ENCODE measurements around the gene SEZ6L.

SEZ6L gene

DNA sequence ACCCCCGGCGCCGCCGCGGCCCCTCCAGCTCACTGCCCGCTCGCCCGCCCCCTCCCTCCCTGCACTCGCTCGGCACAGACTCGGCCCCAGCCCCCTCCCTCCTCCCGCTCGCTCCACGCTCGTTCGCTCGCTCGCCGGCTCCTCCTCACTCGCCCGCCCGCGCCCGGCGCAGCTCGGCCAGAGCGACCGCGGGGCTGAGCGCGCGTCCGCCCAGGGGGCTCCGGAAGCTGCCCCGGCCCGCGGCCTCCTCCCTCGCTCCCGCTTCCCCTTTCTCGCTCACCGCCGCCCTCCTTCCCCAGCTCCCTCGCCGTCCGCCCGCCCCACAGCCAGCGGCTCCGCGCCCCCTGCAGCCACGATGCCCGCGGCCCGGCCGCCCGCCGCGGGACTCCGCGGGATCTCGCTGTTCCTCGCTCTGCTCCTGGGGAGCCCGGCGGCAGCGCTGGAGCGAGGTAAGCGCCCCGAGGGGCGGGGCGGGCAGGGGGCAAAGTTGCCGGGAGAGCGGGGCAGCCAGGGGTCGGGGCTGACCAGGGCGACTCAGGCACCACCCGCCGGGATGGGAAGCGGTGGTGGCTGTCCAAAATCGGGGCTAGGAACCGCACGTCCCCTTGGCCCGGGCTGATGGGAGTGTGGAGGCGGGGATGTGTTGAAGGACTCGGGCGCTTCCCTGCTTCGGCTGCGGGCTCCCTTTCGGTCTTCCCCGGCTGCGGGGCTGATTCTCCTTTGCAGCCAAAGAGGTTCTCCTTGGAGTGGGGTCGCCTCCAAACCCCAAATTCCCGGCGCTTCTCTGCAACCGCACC, at the start of gene SEZ6L:
SEZ6L (plus strand) TSS at position 148 of the 797 bp plus-strand sequence; CDS start at position 356, 208 bp downstream.
- DNase-seq (ENCODE audit: low read depth, low spot score) = no peak

DNA sequence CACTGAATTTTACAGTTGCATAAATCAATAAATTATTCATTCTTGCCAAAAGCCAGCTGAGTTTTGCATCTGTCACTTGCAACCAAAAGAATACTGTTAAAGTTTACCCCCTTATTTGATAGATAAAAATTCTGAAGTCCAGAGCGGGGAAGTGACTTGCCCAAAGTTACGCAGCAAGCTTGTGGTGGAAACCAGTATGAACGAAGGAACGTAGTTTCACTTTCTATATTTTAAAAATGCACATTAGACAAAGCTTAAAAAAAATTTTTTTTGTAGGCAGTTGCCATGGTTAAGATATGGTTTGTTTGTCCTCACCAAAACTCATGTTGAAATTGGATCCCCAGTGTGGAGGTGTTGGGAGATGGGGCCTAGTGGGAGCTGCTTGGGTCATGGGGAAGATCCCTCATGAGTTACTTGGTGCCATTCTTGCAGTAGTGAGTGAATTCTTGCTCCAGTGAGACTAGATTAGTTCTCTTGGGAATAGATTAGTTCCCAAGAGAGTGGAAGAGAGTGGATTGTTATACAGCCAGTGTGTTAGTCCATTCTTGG, 46.3 kb upstream of the SEZ6L start:
- DNase-seq (ENCODE audit: low read depth, low spot score) = no peak

DNA sequence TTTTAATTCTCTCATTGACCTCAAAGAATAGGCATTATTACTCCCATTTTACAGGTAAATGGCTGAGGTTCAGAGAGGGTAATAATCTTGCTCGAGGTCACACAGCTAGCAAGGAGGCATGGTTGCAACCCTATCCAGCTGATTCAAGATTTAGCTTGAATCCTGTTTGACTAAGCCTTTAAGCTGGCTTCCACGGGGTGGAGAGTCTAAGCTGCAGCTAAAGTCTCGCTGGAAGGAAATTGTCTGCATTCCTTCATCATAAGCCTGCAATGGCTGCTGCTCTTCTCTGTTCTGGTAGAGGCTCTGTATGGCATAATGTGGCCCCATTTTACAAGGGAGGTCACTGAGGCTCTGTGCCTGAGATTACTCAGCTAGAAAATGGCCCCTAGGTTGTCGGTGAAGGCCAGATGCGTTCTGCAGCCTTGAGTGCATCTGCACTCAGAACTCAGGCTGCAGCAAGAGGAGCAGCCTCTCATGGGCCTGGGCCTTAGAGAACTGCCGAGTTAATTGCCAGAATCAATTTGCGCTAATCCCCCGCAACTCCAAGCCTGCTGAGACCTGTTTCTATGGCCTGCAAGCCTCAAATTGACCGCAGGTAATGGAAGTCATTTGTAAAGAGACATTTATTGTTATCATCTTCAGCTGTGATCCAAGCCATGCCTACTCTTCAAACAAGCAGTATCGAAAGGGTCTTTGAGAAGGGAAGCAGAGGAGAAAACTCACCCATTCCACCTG, 44.1 kb upstream of the SEZ6L start:
- DNase-seq (ENCODE audit: low read depth, low spot score) = no peak

DNA sequence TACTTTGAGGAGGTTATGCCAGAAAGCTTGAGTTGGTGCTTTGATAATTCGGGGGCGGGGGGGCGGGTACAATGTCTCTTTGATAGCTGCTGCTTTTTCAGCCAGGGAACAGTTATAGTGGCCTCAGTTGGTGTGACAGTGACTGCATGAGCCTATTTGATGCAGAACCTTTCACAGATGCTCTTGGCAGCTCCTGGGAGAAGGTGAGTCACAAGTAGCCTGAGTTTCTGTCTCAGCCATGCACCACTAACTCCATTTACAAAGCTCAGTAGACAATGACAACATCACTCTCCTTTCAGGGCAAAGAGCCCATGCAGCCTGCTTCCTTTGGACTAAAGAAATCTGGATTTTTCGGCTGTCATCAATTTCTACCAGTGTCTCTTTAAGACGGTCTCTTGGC, 42.1 kb upstream of the SEZ6L start:
- DNase-seq (ENCODE audit: low read depth, low spot score) = no peak

DNA sequence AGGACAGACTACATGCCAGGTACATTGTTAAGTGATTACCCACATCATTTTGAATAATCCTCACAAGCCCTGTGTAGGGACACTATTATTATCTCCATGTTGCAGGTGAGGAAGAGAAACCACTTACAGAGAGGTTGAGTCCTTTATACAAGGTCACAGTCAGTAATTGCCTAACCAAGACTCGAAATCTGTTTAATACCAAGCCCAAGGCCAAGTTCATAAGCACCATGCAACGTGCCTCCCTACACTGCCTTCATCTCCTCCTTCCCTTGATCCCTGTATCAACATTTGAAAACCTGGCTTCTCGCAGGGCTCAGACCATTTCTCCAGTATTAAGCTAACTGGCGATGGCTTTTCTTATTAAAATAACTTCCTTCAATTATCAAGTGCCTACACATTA, 41.7 kb upstream of the SEZ6L start:
- DNase-seq (ENCODE audit: low read depth, low spot score) = no peak

DNA sequence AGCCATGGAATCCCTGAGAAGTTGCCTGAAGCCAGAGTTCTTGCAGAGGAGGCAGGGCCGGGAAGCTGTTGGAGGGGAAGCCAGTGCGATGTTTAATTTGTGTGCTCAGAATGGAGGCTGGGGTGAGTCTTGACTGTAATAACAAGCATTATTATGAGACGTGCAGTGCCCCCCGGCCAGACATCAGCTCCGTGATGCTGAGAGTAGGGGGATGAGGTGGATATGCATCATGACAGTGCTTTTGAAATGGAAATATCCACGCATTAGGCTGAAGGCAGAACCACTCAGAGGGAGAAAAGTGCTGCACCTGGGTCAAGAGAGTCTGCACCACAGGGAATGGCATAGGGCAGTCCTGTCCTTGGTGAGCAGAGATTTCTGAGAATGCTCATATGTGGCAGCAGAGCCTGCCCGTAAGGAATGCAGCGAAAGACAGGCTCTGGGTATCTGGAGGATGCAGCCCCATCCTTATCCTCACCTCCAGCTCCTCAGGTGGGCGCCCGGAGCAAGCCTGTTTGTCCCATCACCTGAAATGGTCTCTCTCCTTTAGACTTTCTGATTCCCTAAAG, 37.6 kb upstream of the SEZ6L start:
- DNase-seq (ENCODE audit: low read depth, low spot score) = no peak

DNA sequence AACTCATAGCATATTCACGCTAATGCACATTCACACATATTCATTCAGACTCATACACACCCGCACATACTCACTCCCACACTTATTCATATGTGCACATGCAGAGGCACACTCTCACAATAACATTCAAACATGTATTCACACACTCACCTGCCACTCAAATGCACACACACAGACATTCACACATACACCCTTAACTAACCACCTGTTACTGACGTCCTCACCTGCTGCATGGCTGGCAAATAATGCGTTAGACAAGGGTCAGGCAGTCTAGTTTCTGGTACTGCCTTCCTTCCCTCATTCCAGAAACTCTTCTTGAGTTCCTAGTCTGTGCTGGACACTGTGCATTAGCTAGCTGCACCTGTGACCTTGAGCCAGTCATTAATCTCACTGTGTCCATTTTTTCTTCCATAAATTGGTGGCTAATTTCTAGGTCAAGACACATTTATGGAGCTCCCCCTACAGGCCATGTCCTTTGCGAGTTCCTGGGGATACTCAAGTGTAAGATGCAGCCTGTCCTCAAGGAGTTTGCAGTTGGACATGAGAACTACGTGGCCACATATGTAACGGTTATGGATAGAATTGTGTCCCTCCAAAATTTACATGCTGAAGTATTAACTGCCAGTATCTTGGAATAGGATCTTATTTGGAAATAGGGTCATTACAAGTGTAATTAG, 34.5 kb upstream of the SEZ6L start:
- DNase-seq (ENCODE audit: low read depth, low spot score) = no peak

DNA sequence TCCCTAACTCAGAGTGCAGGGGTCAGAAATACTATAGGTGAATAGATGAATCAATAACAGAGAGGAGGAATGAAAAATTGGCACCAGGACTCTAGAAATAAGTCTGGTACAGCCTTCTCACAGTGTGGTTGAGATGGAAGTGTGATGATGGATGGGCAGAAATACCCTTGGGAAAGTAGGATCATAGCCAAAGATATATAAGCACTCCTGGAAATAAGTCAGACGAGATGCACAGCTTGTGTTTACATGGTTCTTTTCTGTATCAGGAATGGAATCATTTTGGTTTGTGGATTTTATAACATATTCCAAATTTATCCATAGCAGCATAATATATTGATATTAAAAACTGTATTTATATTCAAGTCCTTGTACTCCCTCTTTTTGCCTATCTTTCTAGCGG, 33.5 kb upstream of the SEZ6L start:
- no peak for DNase-seq (ENCODE audit: low read depth, low spot score)

DNA sequence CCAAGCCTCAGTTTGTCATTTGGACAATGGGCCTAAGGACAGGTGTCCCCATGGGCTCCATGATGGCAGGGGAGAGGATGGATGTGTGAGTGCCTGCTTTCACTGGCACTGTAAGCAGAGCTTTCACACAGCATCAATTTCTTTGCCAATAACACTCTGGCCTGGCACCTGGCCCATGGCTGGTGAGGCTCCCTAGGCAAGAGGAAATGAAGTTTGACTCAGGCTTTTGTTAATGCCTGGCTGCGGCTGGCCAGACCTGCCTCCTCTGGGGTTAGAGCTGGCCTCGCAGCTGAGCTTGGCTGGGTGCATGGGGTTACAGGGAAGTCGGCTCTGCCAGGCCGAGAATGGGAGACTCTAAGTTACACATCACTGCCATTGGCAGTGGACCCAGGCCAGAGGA, 30.0 kb upstream of the SEZ6L start:
- DNase-seq (ENCODE audit: low read depth, low spot score) = no peak

DNA sequence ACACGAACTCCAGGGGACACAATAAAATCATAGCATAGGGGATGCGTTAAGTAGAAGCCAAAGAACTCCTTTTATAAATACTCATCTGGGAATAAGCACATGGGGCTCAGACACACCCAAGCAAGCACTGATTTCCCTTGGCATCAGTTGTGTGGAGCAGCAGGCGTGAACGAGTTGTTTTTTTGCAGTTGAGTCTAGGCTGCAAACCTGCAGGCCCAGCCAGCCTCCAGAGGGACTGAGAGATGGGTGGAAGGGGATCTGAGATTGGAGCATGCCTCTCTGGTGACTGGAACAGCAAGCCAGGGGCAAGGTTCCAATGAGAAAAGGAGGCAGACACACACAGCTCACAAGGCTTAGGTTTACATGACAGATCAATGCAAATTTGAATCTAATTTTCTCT, 27.4 kb upstream of the SEZ6L start:
- no peak for DNase-seq (ENCODE audit: low read depth, low spot score)

DNA sequence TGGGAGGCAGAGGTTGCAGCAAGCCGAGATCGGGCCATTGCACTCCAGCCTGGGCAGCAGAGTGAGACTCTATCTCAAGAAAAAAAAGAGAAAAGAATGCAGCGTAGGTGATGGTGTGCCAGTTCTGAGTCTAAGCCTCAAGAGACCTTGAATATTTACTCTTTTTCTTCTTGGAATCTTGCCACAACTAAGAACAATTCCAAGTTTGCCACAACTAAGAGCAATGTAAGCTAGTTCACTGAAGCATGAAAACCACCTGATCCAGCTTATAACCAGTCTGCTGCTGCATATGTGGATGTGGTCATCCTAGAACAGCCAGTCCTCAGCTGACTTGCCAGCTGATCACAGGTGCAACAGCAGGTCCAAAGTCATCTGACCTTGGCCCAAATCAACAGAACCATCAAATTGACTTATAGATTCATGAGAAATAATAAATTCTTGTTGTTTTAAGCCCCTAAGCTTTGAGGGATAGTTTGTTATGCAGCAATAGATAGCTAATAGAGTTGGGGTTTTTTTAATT, 25.4 kb upstream of the SEZ6L start:
- no peak for DNase-seq (ENCODE audit: low read depth, low spot score)

DNA sequence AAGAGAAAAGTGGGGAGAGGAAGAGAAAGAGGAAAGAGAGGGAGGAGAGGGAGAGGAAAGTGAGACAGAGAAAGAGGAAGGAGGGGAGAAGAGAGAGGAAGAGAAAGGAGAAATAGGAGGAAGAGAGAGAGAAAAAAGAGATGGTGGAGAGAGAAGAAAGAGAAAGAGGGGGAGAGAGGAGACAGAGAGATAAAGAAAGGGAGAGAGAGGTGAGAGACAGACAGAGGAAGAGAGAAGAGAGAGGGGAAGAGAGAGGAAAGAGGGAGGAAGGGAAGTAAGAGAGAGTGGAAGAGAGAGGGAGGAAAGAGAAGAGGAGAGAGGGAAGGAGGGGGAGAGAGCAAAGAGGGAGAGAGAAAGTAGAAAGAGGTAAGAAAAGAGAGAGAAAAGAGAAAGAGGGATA, 9.4 kb upstream of the SEZ6L start:
- no peak for DNase-seq (ENCODE audit: low read depth, low spot score)

DNA sequence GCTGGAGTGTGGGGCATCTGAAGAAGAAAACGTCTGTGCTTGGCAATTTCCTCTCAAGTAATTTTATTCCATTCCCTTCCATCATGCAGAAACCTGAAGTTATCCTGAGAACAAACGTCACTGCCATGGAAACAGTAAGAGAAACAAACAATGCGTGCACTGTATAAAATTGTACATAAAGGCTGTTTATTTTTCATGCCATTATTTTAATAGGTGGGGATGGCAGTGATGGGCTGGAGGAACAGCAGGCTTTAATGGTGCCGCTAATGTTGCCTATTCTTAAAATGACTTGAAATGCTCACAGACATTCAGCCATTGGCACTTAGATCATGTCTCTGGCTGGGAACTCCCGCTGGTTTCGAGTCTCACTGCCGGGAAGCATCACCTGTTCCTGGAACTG, 7.5 kb upstream of the SEZ6L start:
- DNase-seq (ENCODE audit: low read depth, low spot score) = no peak

DNA sequence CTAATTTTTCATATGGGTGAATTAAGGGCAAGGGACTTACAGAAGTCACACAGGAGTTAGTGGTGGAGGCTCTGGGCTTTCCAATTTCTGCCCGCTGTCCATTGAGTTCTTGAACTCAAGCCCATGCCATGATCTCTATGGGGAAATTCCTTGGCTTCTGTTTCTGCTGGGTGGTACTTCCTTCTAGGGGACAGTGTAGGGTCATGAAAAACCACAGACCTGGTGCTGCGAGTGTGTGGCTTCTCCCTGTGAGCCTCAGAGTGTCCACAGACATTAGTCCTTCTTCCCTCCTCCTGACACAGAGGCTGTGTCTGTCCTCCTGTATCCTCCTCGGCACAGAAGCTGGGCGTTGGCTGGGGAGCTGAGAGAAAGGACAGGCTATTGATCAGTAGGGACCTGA, 6.3 kb upstream of the SEZ6L start:
- no peak for DNase-seq (ENCODE audit: low read depth, low spot score)

DNA sequence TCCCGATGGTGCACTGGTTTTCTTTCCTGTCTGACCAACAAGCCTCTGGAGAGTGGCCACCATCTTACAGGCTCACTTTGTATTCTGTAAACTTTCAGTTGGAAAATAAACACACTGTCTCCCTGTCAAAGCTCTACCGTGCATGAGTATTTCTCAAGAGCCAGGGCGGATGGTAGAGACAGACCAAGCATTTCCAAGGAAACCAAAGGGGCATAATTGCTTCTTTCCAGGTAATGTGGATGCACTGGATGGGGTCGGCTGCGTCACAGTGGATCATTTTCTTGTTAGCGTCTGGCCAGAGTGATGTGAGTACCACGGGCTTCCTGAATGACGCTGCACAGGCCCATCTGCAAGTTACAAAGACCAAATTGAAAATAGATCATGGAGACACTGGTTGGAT, 5.1 kb upstream of the SEZ6L start:
- DNase-seq (ENCODE audit: low read depth, low spot score) = no peak

DNA sequence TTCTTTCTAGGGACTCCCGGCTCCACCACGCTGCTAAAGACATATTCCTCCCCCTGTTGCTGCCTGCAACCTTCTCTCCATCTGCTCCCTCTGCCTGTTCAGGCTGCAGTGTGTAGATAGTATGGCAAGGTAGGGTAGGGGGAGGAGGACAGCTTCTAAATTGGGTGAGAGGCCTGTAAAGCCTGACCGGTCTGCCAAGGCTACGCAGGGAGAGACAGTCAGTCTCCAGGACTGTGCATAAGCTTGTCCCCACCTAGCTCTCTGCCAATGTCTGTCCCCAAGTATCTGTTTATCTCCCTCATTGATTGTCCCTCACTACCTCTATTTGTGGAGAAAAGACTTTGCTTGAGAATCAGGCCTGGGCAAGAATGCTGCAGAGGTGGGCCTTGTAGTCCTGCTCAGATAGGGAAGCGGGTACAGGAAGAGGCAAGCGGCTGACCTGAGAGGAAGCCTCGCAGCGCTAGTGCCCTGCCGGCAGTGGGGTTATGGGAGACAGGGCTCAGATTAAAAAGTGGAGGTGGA, 871 bp upstream of the SEZ6L start:
- DNase-seq (ENCODE audit: low read depth, low spot score) = no peak

DNA sequence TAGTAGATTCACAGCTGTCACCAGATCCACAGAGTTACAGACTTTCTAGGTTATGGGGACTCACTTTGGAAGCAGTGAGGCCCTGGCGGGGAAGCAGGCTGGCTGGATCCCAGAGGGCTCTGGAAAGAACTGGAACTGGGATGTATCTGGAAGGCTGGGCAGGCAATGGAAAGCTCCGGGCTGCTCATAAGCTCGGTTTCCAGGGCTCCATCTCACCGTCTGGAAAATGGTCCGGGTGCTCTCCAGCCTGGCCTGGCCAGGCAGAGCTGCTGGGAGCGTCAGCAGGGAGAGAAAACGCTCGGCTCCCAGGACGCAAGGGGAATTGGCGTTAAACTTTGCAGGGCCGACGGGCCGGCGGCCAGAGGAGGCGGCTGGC, 335 bp upstream of the SEZ6L start:
- no peak for DNase-seq (ENCODE audit: low read depth, low spot score)

DNA sequence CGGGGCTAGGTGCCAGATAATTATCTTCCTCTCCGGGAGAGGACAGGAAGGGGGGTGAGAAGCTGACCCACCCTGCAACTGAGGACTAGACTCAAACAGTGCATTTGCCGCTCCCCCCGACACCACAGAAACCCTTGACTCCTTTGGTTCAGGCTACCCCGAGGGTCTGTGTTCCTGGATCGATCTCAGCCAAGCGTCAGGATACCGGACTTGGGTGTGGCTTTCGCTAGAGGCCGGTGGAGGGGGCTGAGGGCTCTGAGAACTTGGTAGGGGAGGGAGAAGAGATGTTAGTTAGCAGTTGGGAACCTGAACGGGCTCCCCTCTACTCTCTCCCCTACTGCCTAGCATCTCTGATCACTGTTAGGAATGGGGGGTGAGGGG, 840 bp downstream of the SEZ6L start:
- no peak for DNase-seq (ENCODE audit: low read depth, low spot score)

DNA sequence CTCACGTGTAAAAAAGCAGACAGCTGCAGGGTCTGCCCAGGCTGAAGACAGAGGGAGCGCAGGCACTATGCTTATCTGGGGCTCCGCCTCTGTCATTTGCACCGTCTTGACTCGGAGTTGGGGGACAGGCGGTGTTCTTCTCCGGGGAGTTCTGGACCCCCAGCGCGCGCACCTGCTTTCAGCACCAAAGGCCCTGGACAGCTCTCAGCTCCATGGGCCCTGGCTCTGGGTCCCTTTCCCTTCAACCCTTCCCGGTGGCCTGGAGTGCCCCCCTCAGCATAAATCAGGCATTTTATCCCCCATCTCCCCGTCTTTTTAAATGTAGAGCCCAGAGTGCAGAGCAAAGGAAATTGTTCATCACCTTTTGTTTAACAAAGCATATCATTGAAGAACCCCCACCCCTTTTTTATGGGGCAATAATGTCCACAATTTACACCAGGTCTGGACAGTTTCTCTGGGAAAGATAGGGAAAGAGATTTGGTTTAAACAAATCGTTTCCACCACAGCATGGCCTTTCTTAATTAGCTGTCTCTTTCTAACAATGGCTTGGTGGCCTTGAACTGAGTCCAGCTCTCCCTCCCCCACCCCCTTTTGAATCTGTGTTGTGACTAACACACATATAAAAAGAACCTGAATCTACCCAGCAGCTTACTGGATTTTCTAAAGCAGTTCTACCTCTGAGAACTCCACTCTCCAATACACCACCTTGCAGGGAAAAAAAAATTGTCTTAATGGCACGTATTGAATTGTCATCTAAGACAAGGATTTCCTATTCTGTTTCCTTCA, 1.7 kb downstream of the SEZ6L start:
- no peak for DNase-seq (ENCODE audit: low read depth, low spot score)

DNA sequence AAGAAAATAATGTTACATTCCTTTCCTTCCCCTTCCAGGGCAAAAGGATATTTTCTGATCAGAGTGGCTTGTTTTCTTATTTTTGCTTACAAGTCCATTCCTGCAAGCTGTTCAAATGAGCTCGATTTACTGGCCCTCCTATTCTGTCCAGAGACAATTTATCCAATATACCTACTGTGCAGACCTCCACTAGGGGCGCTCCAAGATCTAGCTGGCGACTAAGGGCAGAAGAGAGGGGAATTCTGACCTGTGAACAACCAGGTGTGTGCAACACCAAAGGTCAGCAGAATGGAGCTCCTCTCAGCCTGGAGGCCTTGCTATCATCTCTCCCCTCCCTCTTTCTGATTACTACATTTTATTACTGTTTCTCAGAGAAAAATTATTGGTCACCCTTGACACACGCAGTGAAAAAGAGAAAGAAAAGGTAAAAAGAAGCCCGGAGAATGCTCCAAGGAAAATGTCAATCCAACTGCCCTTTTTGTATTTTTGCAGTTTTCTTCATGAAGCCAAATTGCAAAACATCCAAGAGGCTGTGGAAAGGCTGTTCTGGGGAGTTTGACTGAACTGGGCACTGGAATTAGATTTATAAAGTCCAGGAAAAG, 3.2 kb downstream of the SEZ6L start:
- DNase-seq (ENCODE audit: low read depth, low spot score) = no peak

All from smooth muscle cell of the brain vasculature (primary cell).